SK-N-SH (cell line): ENCODE measurements around the gene MGAT5B. TPM values are rescaled to one million over a fixed set of nuclear protein-coding genes. Genes with fewer than 3 reads are reported as not detected.

Experiments used
- CTCF ChIA-PET: fragments of 300-600, 350-600 bp; formaldehyde crosslinking; extraction: SDS; loops from one replicate; lab custom pipeline; 2021; lab: Yijun Ruan, JAX
- POLR2A ChIA-PET: fragments of 350-600 bp; sonication (Branson Sonifier 250); formaldehyde crosslinking; extraction: SDS; loops from one replicate; lab custom pipeline; 2020; ENCODE audit warnings: antibody characterized with exemption, inconsistent platforms; lab: Yijun Ruan, JAX
- DNase-seq: peaks from one replicate; pipeline ENCODE4 v3.0.0; 2012
- H2AFZ ChIP-seq: fragments of 200-600 bp; sonication (generic); 2 replicates; pipeline ENCODE4 v1.8.1; 2016; ENCODE audit warnings: antibody characterized with exemption, mild to moderate bottlenecking, low read depth
- H3F3A ChIP-seq: fragments of 200-600 bp; sonication (generic); replicated peaks from 2 replicates; pipeline ENCODE3; 2016; ENCODE audit warnings: antibody characterized with exemption, mild to moderate bottlenecking; ENCODE audit not compliant: insufficient read depth
- H3K27ac ChIP-seq, 2 experiments: fragments of 200-500 bp in 1 of 2; fragments of 200-600 bp in 1 of 2; sonication (Bioruptor generic) in 1 of 2; sonication (generic), shearing (Covaris generic) in 1 of 2; 2 replicates each; pipeline versions ENCODE4 v1.5.1 to v1.6.1; 2014 to 2016; ENCODE audit warnings: low read depth in 2 of 2, inconsistent platforms in 1 of 2, low read length in 1 of 2, mild to moderate bottlenecking in 1 of 2, mixed read lengths in 1 of 2
- H3K27me3 ChIP-seq: fragments of 200-600 bp; sonication (generic), shearing (Covaris generic); 2 replicates; pipeline ENCODE4 v1.6.1; 2016; ENCODE audit warnings: mixed run types; ENCODE audit not compliant: insufficient read depth
- H3K36me3 ChIP-seq, 2 experiments: fragments of 200-500 bp in 1 of 2; fragments of 200-600 bp in 1 of 2; sonication (Bioruptor generic) in 1 of 2; sonication (generic) in 1 of 2; replicated peaks in 1 of 2; 2 replicates each; pipeline versions ENCODE3 to v1.5.1; 2014 to 2016; ENCODE audit warnings: low read length in 1 of 2, mild to moderate bottlenecking in 1 of 2; ENCODE audit not compliant: insufficient read depth in 2 of 2, control insufficient read depth in 1 of 2
- H3K4me1 ChIP-seq, 2 experiments: fragments of 200-500 bp in 1 of 2; fragments of 200-600 bp in 1 of 2; sonication (Bioruptor generic) in 1 of 2; sonication (generic), shearing (Covaris generic) in 1 of 2; 2 replicates each; pipeline versions ENCODE4 v1.5.1 to v1.6.1; 2014 to 2016; ENCODE audit warnings: low read depth in 1 of 2, low read length in 1 of 2, mixed run types in 1 of 2; ENCODE audit not compliant: insufficient read depth in 2 of 2, control insufficient read depth in 1 of 2
- H3K4me2 ChIP-seq: fragments of 200-600 bp; sonication (generic), shearing (Covaris generic); 2 replicates; pipeline ENCODE4 v1.6.1; 2017; ENCODE audit warnings: mixed run types
- H3K4me3 ChIP-seq, 2 experiments: fragments of 200-500 bp in 1 of 2; fragments of 200-600 bp in 1 of 2; sonication (Bioruptor generic) in 1 of 2; sonication (generic), shearing (Covaris generic) in 1 of 2; 2 replicates each; pipeline versions ENCODE4 v1.5.1 to v1.8.1; 2014 to 2016; ENCODE audit warnings: low read depth in 2 of 2, inconsistent platforms in 1 of 2, low read length in 1 of 2, mild to moderate bottlenecking in 1 of 2, mixed read lengths in 1 of 2, moderate library complexity in 1 of 2
- H3K79me2 ChIP-seq: fragments of 200-600 bp; sonication (generic); 2 replicates; pipeline ENCODE4 v1.8.1; 2017; ENCODE audit warnings: mild to moderate bottlenecking; ENCODE audit not compliant: insufficient read depth
- H3K9ac ChIP-seq: fragments of 200-600 bp; sonication (generic); 2 replicates; pipeline ENCODE4 v1.6.1; 2017; ENCODE audit warnings: mixed run types
- H3K9me2 ChIP-seq: fragments of 200-600 bp; sonication (generic); 2 replicates; pipeline ENCODE4 v1.6.1; 2017; ENCODE audit warnings: mixed run types
- H3K9me3 ChIP-seq: fragments of 200-600 bp; sonication (generic); 2 replicates; pipeline ENCODE4 v1.6.1; 2017; ENCODE audit warnings: mixed run types, mild to moderate bottlenecking, moderate library complexity
- H4K20me1 ChIP-seq: fragments of 200-600 bp; sonication (generic); 2 replicates; pipeline ENCODE4 v1.6.1; 2017; ENCODE audit warnings: mild to moderate bottlenecking, mixed run types; ENCODE audit not compliant: insufficient read depth
- CHD2 ChIP-seq: fragments of 150-350 bp; IDR thresholded peaks from 2 replicates; pipeline ENCODE4 v1.6.1; 2018; ENCODE audit warnings: low read length; ENCODE audit not compliant: partially characterized antibody
- EP300 ChIP-seq, 2 experiments: IDR thresholded peaks; 2 replicates each; pipeline versions ENCODE4 v1.4.0 to v1.6.1; 2012; ENCODE audit warnings: borderline replicate concordance in 1 of 2, low read depth in 1 of 2, low read length in 1 of 2
- EZH2phosphoT487 ChIP-seq: fragments of 200-600 bp; sonication (generic); IDR thresholded peaks from 2 replicates; pipeline ENCODE4 v1.6.1; 2017; ENCODE audit warnings: low read depth, mixed run types, mild to moderate bottlenecking, antibody characterized with exemption, moderate library complexity, borderline replicate concordance
- FOXJ3 ChIP-seq: sonication (generic); formaldehyde crosslinking; IDR thresholded peaks from 2 replicates; pipeline ENCODE4 v1.5.1; 2020; ENCODE audit warnings: mild to moderate bottlenecking, missing genetic modification reagents
- FOXM1 ChIP-seq: IDR thresholded peaks from 2 replicates; pipeline ENCODE4 v1.4.0; 2012; ENCODE audit warnings: low read depth, mild to moderate bottlenecking
- GABPA ChIP-seq: IDR thresholded peaks from 2 replicates; pipeline ENCODE4 v1.4.0; 2012; ENCODE audit warnings: low read depth, mild to moderate bottlenecking
- JUND ChIP-seq: IDR thresholded peaks from 2 replicates; pipeline ENCODE4 v1.4.0; 2012
- MEF2A ChIP-seq: IDR thresholded peaks from 2 replicates; pipeline ENCODE4 v1.4.0; 2012; ENCODE audit warnings: low read depth, borderline replicate concordance
- MXI1 ChIP-seq: IDR thresholded peaks from 2 replicates; pipeline ENCODE4 v1.6.1; 2012; ENCODE audit warnings: mild to moderate bottlenecking, low read depth, low read length, improper control_type of control experiment
- PBX3 ChIP-seq: IDR thresholded peaks from 2 replicates; pipeline ENCODE4; 2012
- POLR2AphosphoS5 ChIP-seq: IDR thresholded peaks from 2 replicates; pipeline ENCODE4 v1.6.1; 2012; ENCODE audit warnings: low read depth, low read length
- RAD21 ChIP-seq: IDR thresholded peaks from 2 replicates; pipeline ENCODE4 v1.6.1; 2012; ENCODE audit warnings: mild to moderate bottlenecking, low read length
- RCOR1 ChIP-seq: fragments of 150-350 bp; IDR thresholded peaks from 2 replicates; pipeline ENCODE4 v1.6.1; 2017; ENCODE audit warnings: antibody characterized with exemption, low read length
- RFX5 ChIP-seq: IDR thresholded peaks from 2 replicates; pipeline ENCODE4 v1.6.1; 2012; ENCODE audit warnings: mild to moderate bottlenecking, improper control_type of control experiment, low read length
- RXRA ChIP-seq: IDR thresholded peaks from 2 replicates; pipeline ENCODE4 v1.4.0; 2012; ENCODE audit warnings: low read depth, mild to moderate bottlenecking, borderline replicate concordance
- TAF1 ChIP-seq: IDR thresholded peaks from 2 replicates; pipeline ENCODE4 v1.6.1; 2012; ENCODE audit warnings: low read depth, mild to moderate bottlenecking, low read length, moderate library complexity, borderline replicate concordance
- TCF12 ChIP-seq: IDR thresholded peaks from 2 replicates; pipeline ENCODE4 v1.4.0; 2012
- USF1 ChIP-seq: IDR thresholded peaks from 2 replicates; pipeline ENCODE4 v1.4.0; 2012; ENCODE audit warnings: low read depth, borderline replicate concordance
- USF2 ChIP-seq: fragments of 150-350 bp; IDR thresholded peaks from 2 replicates; pipeline ENCODE4 v1.6.1; 2017; ENCODE audit warnings: antibody characterized with exemption, low read length, low read depth, borderline replicate concordance
- YY1 ChIP-seq: IDR thresholded peaks from 2 replicates; pipeline ENCODE4 v1.4.0; 2012; ENCODE audit warnings: low read depth, mild to moderate bottlenecking
- WGBS: methylation state at CpG from one replicate; pipeline ENCODE4 v1.1.6; 2017; ENCODE audit warnings: low lambda C conversion rate; 5-methylcytosine and 5-hydroxymethylcytosine counted together
- polyA plus RNA-seq, 3 experiments: library from polyadenylated mRNA; depleted of rRNA; stranded (reverse); fragments of >200 nt; gene quantifications; 2 replicates each; pipeline ENCODE4 v1.2.3, GENCODE V29; 2012
- TF ChIP-seq, protein P1 (sequence below): IDR thresholded peaks from 2 replicates; pipeline ENCODE4 v1.6.1; 2012; ENCODE audit warnings: mild to moderate bottlenecking, low read depth, low read length, moderate library complexity

Gene MGAT5B
- polyA plus RNA-seq, 1 of the 3 experiments (the other 2 are of a cell fraction): 13.8 TPM

- H3K9ac ChIP-seq: no peak overlapping the region
- ChIA-PET CTCF (interaction anchor here (0.9 to 12.2 kb wide), 2 partner anchors 57 to 199 kb away, joined by 3 to 594 read pairs; no protein-coding TSS in a partner anchor), POLR2A (no interaction called here)
- H3K27me3 ChIP-seq: no peaks in the 10 kb centered on the region
- H3K4me2 ChIP-seq: no peak overlapping the region
- no peak overlapping the region for H3K27ac ChIP-seq
- H3K4me3 ChIP-seq: no peak overlapping the region
- WGBS: 93% methylated on average over 7 of the region's 7 CpGs
- H3K79me2 ChIP-seq: peaks cover 2% of the 10 kb centered on the region; the same call in 1 of the 2 replicates
- DNase-seq: no peak
- H4K20me1 ChIP-seq: no peaks in the 10 kb centered on the region
- H3K4me1 ChIP-seq: peaks cover 10 to 15% of the 10 kb centered on the region in 2 experiments; a peak in 3 of 4 replicates
- no peaks in the 10 kb centered on the region for H3K36me3 ChIP-seq
- no peak overlapping the region for H2AFZ ChIP-seq
- H3K9me3 ChIP-seq: no peaks in the 10 kb centered on the region
- no peaks in the 10 kb centered on the region for H3K9me2 ChIP-seq
- H3F3A ChIP-seq: peaks cover 16% of the 10 kb centered on the region
- no peak for TF ChIP-seq EZH2phosphoT487
- TF ChIP-seq CHD2: no peak
- TF ChIP-seq RAD21: no peak
- no peak for TF ChIP-seq TCF12
- TF ChIP-seq TAF1: no peak
- TF ChIP-seq, protein P1, sequence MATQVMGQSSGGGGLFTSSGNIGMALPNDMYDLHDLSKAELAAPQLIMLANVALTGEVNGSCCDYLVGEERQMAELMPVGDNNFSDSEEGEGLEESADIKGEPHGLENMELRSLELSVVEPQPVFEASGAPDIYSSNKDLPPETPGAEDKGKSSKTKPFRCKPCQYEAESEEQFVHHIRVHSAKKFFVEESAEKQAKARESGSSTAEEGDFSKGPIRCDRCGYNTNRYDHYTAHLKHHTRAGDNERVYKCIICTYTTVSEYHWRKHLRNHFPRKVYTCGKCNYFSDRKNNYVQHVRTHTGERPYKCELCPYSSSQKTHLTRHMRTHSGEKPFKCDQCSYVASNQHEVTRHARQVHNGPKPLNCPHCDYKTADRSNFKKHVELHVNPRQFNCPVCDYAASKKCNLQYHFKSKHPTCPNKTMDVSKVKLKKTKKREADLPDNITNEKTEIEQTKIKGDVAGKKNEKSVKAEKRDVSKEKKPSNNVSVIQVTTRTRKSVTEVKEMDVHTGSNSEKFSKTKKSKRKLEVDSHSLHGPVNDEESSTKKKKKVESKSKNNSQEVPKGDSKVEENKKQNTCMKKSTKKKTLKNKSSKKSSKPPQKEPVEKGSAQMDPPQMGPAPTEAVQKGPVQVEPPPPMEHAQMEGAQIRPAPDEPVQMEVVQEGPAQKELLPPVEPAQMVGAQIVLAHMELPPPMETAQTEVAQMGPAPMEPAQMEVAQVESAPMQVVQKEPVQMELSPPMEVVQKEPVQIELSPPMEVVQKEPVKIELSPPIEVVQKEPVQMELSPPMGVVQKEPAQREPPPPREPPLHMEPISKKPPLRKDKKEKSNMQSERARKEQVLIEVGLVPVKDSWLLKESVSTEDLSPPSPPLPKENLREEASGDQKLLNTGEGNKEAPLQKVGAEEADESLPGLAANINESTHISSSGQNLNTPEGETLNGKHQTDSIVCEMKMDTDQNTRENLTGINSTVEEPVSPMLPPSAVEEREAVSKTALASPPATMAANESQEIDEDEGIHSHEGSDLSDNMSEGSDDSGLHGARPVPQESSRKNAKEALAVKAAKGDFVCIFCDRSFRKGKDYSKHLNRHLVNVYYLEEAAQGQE: no peak
- no peak for TF ChIP-seq MEF2A
- no peak for TF ChIP-seq MXI1
- TF ChIP-seq YY1: no peak
- no peak for TF ChIP-seq POLR2AphosphoS5
- TF ChIP-seq RFX5: no peak
- TF ChIP-seq USF1: no peak
- no peak for TF ChIP-seq USF2
These were observed 4.2 kb upstream of the MGAT5B start for GRCh38 chr17:76864024-76864423.

DNA sequence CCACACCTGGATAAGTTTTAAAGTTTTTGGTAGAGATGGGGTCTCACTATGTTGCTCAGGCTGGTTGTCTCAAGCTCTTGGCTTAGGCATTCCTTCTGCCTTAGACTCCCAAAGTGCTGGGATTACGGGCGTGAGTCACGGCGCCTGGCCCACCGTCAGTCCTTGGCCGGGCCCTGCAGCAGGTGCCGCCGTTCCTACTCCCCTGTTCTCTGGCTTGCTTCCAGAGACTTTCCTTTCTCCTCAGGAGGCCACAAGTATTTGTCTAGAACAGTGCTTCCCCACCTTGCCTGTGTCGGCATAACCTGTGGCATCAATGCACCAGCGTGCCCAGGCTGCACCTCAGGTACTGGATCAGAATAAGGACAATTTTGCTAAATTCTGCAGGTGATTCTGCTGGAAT lies 3.0 kb upstream of the MGAT5B start:
- H3K9me2 ChIP-seq: no peaks in the 10 kb centered on the region
- H3K36me3 ChIP-seq: no peaks in the 10 kb centered on the region
- H2AFZ ChIP-seq: no peak overlapping the region
- peaks cover 13 to 15% of the 10 kb centered on the region in 2 experiments; a peak in 3 of 4 replicates for H3K4me1 ChIP-seq
- ChIA-PET POLR2A (no interaction called here), CTCF (interaction anchor here (0.9 to 12.2 kb wide), 5 partner anchors 8 to 197 kb away, joined by 3 to 594 read pairs (median 4); no protein-coding TSS in a partner anchor)
- no peak overlapping the region for H3K4me2 ChIP-seq
- peaks cover 16% of the 10 kb centered on the region for H3F3A ChIP-seq
- no peak overlapping the region for H3K4me3 ChIP-seq
- H3K27ac ChIP-seq: no peak overlapping the region
- H3K9me3 ChIP-seq: no peaks in the 10 kb centered on the region
- DNase-seq: no peak
- 94% methylated on average over 10 of the region's 10 CpGs for WGBS
- H3K9ac ChIP-seq: no peak overlapping the region
- no peaks in the 10 kb centered on the region for H4K20me1 ChIP-seq
- H3K79me2 ChIP-seq: peaks cover 13% of the 10 kb centered on the region
- no peaks in the 10 kb centered on the region for H3K27me3 ChIP-seq
- TF ChIP-seq MEF2A (no peak), POLR2AphosphoS5 (no peak), RFX5 (no peak), FOXJ3 (no peak), EP300 (IDR thresholded peaks at IDR 0.05; ENCODE audit: borderline replicate concordance in 1 of 2, low read depth in 1 of 2, low read length in 1 of 2) (no peak), RCOR1 (no peak), FOXM1 (no peak), GABPA (no peak), PBX3 (no peak), RXRA (no peak), JUND (no peak)
